WTC11 (cell line): Measurements from ENCODE around the gene TNNT1. TPM values are rescaled to one million over a fixed set of nuclear protein-coding genes. Genes with fewer than 3 reads are reported as not detected.

ENCODE experiments used
- ETV6 ChIP-seq: sonication (generic); formaldehyde crosslinking; IDR thresholded peaks from 2 replicates; pipeline ENCODE4 v1.8.1; 2022; ENCODE audit warnings: mild to moderate bottlenecking, missing genetic modification reagents
- FOXJ3 ChIP-seq: sonication (generic); formaldehyde crosslinking; IDR thresholded peaks from 2 replicates; pipeline ENCODE4 v1.9.0; 2021; ENCODE audit warnings: missing genetic modification reagents, mild to moderate bottlenecking, borderline replicate concordance
- FOXK1 ChIP-seq: sonication (generic); formaldehyde crosslinking; IDR thresholded peaks from 2 replicates; pipeline ENCODE4 v1.8.0; 2022; ENCODE audit warnings: mild to moderate bottlenecking, moderate library complexity, missing genetic modification reagents
- FOXP1 ChIP-seq: sonication (generic); formaldehyde crosslinking; IDR thresholded peaks from 2 replicates; pipeline ENCODE4 v1.8.0; 2022; ENCODE audit warnings: missing genetic modification reagents, mild to moderate bottlenecking, moderate library complexity, borderline replicate concordance
- IRF2 ChIP-seq: sonication (generic); formaldehyde crosslinking; IDR thresholded peaks from 2 replicates; pipeline ENCODE4 v1.8.0; 2022; ENCODE audit warnings: low read depth, missing genetic modification reagents, borderline replicate concordance
- JUN ChIP-seq: sonication (generic); formaldehyde crosslinking; IDR thresholded peaks from 2 replicates; pipeline ENCODE4 v1.8.0; 2023; ENCODE audit warnings: mild to moderate bottlenecking, missing genetic modification reagents
- MYBL2 ChIP-seq: sonication (generic); formaldehyde crosslinking; IDR thresholded peaks from 2 replicates; pipeline ENCODE4 v1.8.1; 2023; ENCODE audit warnings: mild to moderate bottlenecking, moderate library complexity, missing genetic modification reagents
- NFE2L1 ChIP-seq: sonication (generic); formaldehyde crosslinking; IDR thresholded peaks from 2 replicates; pipeline ENCODE4 v1.8.1; 2023; ENCODE audit warnings: missing genetic modification reagents
- NR1H2 ChIP-seq: sonication (generic); formaldehyde crosslinking; IDR thresholded peaks from 2 replicates; pipeline ENCODE4 v1.9.0; 2021; ENCODE audit warnings: mild to moderate bottlenecking, moderate library complexity, missing genetic modification reagents
- RELA ChIP-seq: sonication (generic); formaldehyde crosslinking; IDR thresholded peaks from 2 replicates; pipeline ENCODE4 v1.8.1; 2022; ENCODE audit warnings: missing genetic modification reagents, mild to moderate bottlenecking, borderline replicate concordance
- SMAD4 ChIP-seq: sonication (generic); formaldehyde crosslinking; IDR thresholded peaks from 2 replicates; pipeline ENCODE4 v1.8.0; 2022; ENCODE audit warnings: mild to moderate bottlenecking, missing genetic modification reagents
- SP1 ChIP-seq: sonication (generic); formaldehyde crosslinking; conservative IDR thresholded peaks from 2 replicates; pipeline ENCODE4 v1.8.1; 2022; ENCODE audit warnings: missing genetic modification reagents
- TEAD1 ChIP-seq: sonication (generic); formaldehyde crosslinking; IDR thresholded peaks from 2 replicates; pipeline ENCODE4 v1.8.0; 2022; ENCODE audit warnings: mild to moderate bottlenecking, missing genetic modification reagents
- TEAD4 ChIP-seq: sonication (generic); formaldehyde crosslinking; IDR thresholded peaks from 2 replicates; pipeline ENCODE4 v1.8.0; 2022; ENCODE audit warnings: mild to moderate bottlenecking, missing genetic modification reagents
- ZNF121 ChIP-seq: sonication (generic); formaldehyde crosslinking; IDR thresholded peaks from 2 replicates; pipeline ENCODE4 v1.8.0; 2023; ENCODE audit warnings: missing genetic modification reagents
- ZNF263 ChIP-seq: sonication (generic); formaldehyde crosslinking; IDR thresholded peaks from 2 replicates; pipeline ENCODE4 v1.8.1; 2022; ENCODE audit warnings: low read depth, mild to moderate bottlenecking, moderate library complexity, missing genetic modification reagents
- ZNF317 ChIP-seq: sonication (generic); formaldehyde crosslinking; IDR thresholded peaks from 2 replicates; pipeline ENCODE4 v1.8.1; 2023; ENCODE audit warnings: low read depth, mild to moderate bottlenecking, moderate library complexity, missing genetic modification reagents, borderline replicate concordance
- total RNA-seq: library from RNA; stranded (reverse); gene quantifications from 3 replicates; pipeline ENCODE4 v1.2.3, GENCODE V29; 2021
- TF ChIP-seq, protein P1 (sequence below): sonication (generic); formaldehyde crosslinking; IDR thresholded peaks from 2 replicates; pipeline ENCODE4 v1.8.1; 2023; ENCODE audit warnings: mild to moderate bottlenecking, missing genetic modification reagents, moderate library complexity
- TF ChIP-seq, protein P2 (sequence below): sonication (generic); formaldehyde crosslinking; IDR thresholded peaks from 2 replicates; pipeline ENCODE4 v1.8.0; 2022; ENCODE audit warnings: mild to moderate bottlenecking, missing genetic modification reagents
- TF ChIP-seq, protein P3 (sequence below): fragments of 250-450 bp; sonication (Bioruptor Pico); IDR thresholded peaks from 2 replicates; pipeline ENCODE4 v1.8.0; 2021; ENCODE audit warnings: mild to moderate bottlenecking
- TF ChIP-seq, protein P4 (sequence below): sonication (generic); formaldehyde crosslinking; IDR thresholded peaks from 2 replicates; pipeline ENCODE4 v1.8.1; 2023; ENCODE audit warnings: mild to moderate bottlenecking, moderate library complexity, missing genetic modification reagents
- TF ChIP-seq, protein P5 (sequence below): sonication (generic); formaldehyde crosslinking; IDR thresholded peaks from 2 replicates; pipeline ENCODE4 v1.8.0; 2022; ENCODE audit warnings: mild to moderate bottlenecking, missing genetic modification reagents
- TF ChIP-seq, protein P6 (sequence below): sonication (generic); formaldehyde crosslinking; IDR thresholded peaks from 2 replicates; pipeline ENCODE4 v1.8.0; 2022; ENCODE audit warnings: missing genetic modification reagents
- TF ChIP-seq, protein P7 (sequence below): sonication (generic); formaldehyde crosslinking; IDR thresholded peaks from 2 replicates; pipeline ENCODE4 v1.8.1; 2022; ENCODE audit warnings: mild to moderate bottlenecking, missing genetic modification reagents, moderate library complexity, borderline replicate concordance
- TF ChIP-seq, protein P8 (sequence below): sonication (generic); formaldehyde crosslinking; IDR thresholded peaks from 2 replicates; pipeline ENCODE4 v1.8.1; 2023; ENCODE audit warnings: mild to moderate bottlenecking, missing genetic modification reagents

Gene TNNT1
- total RNA-seq, 1 experiment from 2014 or later, result 50.6 TPM

DNA sequence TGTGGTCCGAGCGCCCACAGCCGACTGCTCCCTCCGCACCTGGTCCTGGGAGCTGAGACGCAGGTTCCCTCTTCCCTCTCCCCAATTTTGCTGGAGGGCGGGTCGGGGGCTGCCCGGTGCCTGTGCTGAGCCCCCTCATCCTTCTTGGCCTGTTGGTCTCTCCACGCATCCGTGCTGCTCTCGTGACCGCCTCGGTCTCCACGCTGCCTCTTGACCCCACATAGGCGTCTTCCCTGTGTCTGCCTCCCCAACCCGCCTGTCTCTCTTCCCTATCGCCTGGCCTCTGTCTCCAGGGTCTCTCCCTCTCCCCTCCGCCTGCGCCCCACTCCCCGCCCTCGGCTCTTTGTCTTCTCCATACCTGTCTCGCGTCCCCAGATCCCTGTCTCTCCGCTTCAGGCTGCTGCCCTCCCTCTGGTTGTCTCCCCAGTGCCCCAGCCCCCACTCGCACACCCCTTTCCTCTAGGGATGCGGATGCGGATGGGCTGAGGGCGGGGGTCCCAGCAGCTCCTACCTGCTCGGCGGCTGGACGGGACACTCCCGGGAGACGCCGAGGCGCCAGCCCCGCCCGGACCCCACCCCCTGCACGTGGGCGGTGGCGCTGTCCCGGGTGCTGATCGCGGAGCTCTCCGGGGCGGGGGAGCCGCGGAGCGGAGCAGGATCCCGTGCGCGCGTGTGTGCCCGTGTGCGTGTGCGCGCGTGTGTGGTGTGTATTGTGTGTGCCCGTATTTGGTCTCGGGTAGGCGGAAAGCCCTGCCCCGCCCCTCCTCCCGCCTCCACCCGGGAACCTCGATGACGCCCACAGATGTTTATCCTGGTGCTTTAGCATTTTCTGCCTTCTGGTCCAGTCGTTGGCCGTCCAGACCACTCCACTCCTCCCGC is 30.8 kb upstream of the TNNT1 start, which contains the start of gene SYT5 (continued):
- TF ChIP-seq, protein P1, sequence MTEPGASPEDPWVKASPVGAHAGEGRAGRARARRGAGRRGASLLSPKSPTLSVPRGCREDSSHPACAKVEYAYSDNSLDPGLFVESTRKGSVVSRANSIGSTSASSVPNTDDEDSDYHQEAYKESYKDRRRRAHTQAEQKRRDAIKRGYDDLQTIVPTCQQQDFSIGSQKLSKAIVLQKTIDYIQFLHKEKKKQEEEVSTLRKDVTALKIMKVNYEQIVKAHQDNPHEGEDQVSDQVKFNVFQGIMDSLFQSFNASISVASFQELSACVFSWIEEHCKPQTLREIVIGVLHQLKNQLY (CRISPR knock-in tag), result peak; percentile 40; the same call in 1 of the 2 replicates
- TF ChIP-seq, protein P2, sequence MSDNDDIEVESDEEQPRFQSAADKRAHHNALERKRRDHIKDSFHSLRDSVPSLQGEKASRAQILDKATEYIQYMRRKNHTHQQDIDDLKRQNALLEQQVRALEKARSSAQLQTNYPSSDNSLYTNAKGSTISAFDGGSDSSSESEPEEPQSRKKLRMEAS (CRISPR knock-in tag), result peak; percentile 94
- TF ChIP-seq MYBL2, result peak; percentile 83
- peak; percentile 91 for TF ChIP-seq TEAD1 (CRISPR knock-in tag)
- TF ChIP-seq, protein P3, sequence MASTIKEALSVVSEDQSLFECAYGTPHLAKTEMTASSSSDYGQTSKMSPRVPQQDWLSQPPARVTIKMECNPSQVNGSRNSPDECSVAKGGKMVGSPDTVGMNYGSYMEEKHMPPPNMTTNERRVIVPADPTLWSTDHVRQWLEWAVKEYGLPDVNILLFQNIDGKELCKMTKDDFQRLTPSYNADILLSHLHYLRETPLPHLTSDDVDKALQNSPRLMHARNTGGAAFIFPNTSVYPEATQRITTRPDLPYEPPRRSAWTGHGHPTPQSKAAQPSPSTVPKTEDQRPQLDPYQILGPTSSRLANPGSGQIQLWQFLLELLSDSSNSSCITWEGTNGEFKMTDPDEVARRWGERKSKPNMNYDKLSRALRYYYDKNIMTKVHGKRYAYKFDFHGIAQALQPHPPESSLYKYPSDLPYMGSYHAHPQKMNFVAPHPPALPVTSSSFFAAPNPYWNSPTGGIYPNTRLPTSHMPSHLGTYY (CRISPR knock-in tag), result no peak
- TF ChIP-seq, protein P4, sequence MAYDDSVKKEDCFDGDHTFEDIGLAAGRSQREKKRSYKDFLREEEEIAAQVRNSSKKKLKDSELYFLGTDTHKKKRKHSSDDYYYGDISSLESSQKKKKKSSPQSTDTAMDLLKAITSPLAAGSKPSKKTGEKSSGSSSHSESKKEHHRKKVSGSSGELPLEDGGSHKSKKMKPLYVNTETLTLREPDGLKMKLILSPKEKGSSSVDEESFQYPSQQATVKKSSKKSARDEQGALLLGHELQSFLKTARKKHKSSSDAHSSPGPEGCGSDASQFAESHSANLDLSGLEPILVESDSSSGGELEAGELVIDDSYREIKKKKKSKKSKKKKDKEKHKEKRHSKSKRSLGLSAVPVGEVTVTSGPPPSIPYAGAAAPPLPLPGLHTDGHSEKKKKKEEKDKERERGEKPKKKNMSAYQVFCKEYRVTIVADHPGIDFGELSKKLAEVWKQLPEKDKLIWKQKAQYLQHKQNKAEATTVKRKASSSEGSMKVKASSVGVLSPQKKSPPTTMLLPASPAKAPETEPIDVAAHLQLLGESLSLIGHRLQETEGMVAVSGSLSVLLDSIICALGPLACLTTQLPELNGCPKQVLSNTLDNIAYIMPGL, result no peak
- no peak for TF ChIP-seq FOXJ3 (CRISPR knock-in tag)
- TF ChIP-seq NFE2L1 (CRISPR knock-in tag), result peak; percentile 81; the same call in 1 of the 2 replicates
- TF ChIP-seq ZNF317 (CRISPR knock-in tag), result no peak
- TF ChIP-seq ETV6 (CRISPR knock-in tag), result peak; percentile 85
- peak; percentile 81 for TF ChIP-seq SP1 (CRISPR knock-in tag)
- TF ChIP-seq, protein P5, sequence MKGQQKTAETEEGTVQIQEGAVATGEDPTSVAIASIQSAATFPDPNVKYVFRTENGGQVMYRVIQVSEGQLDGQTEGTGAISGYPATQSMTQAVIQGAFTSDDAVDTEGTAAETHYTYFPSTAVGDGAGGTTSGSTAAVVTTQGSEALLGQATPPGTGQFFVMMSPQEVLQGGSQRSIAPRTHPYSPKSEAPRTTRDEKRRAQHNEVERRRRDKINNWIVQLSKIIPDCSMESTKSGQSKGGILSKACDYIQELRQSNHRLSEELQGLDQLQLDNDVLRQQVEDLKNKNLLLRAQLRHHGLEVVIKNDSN (CRISPR knock-in tag), result peak; percentile 88
- TF ChIP-seq FOXP1, result peak; percentile 96
- TF ChIP-seq, protein P6, sequence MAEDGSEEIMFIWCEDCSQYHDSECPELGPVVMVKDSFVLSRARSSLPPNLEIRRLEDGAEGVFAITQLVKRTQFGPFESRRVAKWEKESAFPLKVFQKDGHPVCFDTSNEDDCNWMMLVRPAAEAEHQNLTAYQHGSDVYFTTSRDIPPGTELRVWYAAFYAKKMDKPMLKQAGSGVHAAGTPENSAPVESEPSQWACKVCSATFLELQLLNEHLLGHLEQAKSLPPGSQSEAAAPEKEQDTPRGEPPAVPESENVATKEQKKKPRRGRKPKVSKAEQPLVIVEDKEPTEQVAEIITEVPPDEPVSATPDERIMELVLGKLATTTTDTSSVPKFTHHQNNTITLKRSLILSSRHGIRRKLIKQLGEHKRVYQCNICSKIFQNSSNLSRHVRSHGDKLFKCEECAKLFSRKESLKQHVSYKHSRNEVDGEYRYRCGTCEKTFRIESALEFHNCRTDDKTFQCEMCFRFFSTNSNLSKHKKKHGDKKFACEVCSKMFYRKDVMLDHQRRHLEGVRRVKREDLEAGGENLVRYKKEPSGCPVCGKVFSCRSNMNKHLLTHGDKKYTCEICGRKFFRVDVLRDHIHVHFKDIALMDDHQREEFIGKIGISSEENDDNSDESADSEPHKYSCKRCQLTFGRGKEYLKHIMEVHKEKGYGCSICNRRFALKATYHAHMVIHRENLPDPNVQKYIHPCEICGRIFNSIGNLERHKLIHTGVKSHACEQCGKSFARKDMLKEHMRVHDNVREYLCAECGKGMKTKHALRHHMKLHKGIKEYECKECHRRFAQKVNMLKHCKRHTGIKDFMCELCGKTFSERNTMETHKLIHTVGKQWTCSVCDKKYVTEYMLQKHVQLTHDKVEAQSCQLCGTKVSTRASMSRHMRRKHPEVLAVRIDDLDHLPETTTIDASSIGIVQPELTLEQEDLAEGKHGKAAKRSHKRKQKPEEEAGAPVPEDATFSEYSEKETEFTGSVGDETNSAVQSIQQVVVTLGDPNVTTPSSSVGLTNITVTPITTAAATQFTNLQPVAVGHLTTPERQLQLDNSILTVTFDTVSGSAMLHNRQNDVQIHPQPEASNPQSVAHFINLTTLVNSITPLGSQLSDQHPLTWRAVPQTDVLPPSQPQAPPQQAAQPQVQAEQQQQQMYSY (CRISPR knock-in tag), result peak; percentile 47; the same call in 1 of the 2 replicates
- TF ChIP-seq, protein P7, sequence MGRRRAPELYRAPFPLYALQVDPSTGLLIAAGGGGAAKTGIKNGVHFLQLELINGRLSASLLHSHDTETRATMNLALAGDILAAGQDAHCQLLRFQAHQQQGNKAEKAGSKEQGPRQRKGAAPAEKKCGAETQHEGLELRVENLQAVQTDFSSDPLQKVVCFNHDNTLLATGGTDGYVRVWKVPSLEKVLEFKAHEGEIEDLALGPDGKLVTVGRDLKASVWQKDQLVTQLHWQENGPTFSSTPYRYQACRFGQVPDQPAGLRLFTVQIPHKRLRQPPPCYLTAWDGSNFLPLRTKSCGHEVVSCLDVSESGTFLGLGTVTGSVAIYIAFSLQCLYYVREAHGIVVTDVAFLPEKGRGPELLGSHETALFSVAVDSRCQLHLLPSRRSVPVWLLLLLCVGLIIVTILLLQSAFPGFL (CRISPR knock-in tag), result no peak
- peak; percentile 70; the same call in 1 of the 2 replicates for TF ChIP-seq SMAD4 (CRISPR knock-in tag)
- peak; percentile 87; the same call in 1 of the 2 replicates for TF ChIP-seq IRF2 (CRISPR knock-in tag)
- TF ChIP-seq NR1H2 (CRISPR knock-in tag), result peak; percentile 65; the same call in 1 of the 2 replicates
- TF ChIP-seq JUN (CRISPR knock-in tag), result peak; percentile 91
- TF ChIP-seq TEAD4 (CRISPR knock-in tag), result peak; percentile 65; the same call in 1 of the 2 replicates
- TF ChIP-seq RELA (CRISPR knock-in tag), result peak; percentile 84
- 0 out of 2 replicates have a peak, but pooled peaks have one; percentile 30 for TF ChIP-seq ZNF263 (CRISPR knock-in tag)
- TF ChIP-seq, protein P8, sequence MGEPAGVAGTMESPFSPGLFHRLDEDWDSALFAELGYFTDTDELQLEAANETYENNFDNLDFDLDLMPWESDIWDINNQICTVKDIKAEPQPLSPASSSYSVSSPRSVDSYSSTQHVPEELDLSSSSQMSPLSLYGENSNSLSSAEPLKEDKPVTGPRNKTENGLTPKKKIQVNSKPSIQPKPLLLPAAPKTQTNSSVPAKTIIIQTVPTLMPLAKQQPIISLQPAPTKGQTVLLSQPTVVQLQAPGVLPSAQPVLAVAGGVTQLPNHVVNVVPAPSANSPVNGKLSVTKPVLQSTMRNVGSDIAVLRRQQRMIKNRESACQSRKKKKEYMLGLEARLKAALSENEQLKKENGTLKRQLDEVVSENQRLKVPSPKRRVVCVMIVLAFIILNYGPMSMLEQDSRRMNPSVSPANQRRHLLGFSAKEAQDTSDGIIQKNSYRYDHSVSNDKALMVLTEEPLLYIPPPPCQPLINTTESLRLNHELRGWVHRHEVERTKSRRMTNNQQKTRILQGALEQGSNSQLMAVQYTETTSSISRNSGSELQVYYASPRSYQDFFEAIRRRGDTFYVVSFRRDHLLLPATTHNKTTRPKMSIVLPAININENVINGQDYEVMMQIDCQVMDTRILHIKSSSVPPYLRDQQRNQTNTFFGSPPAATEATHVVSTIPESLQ (CRISPR knock-in tag), result 0 out of 2 replicates have a peak, but pooled peaks have one; percentile 31
- TF ChIP-seq ZNF121 (CRISPR knock-in tag), result no peak
- peak; percentile 91 for TF ChIP-seq FOXK1 (CRISPR knock-in tag)
